ENCODE results near the gene CHI3L1.

CHI3L1 gene

GRCh38 chr1:203197625-203198024, 11.1 kb upstream of the CHI3L1 start:
- TF ChIP-seq ZFX (IDR thresholded peaks at IDR 0.05; ENCODE audit: borderline replicate concordance), result no peak
- no peak for TF ChIP-seq CTCF (IDR thresholded peaks at IDR 0.05)
- H3K27ac ChIP-seq, result no peak overlapping the region

GRCh38 chr1:203196371-203196770, 9.9 kb upstream of the CHI3L1 start:
- no peak for TF ChIP-seq CTCF (IDR thresholded peaks at IDR 0.05)
- H3K27ac ChIP-seq, result no peak overlapping the region

- TF ChIP-seq ZFX (IDR thresholded peaks at IDR 0.05; ENCODE audit: borderline replicate concordance) (no peak), CTCF (IDR thresholded peaks at IDR 0.05) (no peak)
- no peak overlapping the region for H3K27ac ChIP-seq
Measured at GRCh38 chr1:203190949-203191348, 4.4 kb upstream of the CHI3L1 start.

- no peak overlapping the region for H3K27ac ChIP-seq
- TF ChIP-seq CTCF (IDR thresholded peaks at IDR 0.05) (no peak), ZFX (IDR thresholded peaks at IDR 0.05; ENCODE audit: borderline replicate concordance) (no peak)
Measured at GRCh38 chr1:203189951-203190352, 3.4 kb upstream of the CHI3L1 start.

- no peak overlapping the region for H3K27ac ChIP-seq
- TF ChIP-seq ZFX (IDR thresholded peaks at IDR 0.05; ENCODE audit: borderline replicate concordance) (no peak), CTCF (IDR thresholded peaks at IDR 0.05) (no peak)
Measured at GRCh38 chr1:203188686-203189232, 2.3 kb upstream of the CHI3L1 start.

GRCh38 chr1:203187689-203188264, 1.3 kb upstream of the CHI3L1 start:
- no peak overlapping the region for H3K27ac ChIP-seq

More at GRCh38 chr1:203187689-203188264, 1.3 kb upstream of the CHI3L1 start:
- TF ChIP-seq CTCF (IDR thresholded peaks at IDR 0.05) (no peak), ZFX (IDR thresholded peaks at IDR 0.05; ENCODE audit: borderline replicate concordance) (no peak)
